ENCODE data around the gene TMEFF1.

DNA sequence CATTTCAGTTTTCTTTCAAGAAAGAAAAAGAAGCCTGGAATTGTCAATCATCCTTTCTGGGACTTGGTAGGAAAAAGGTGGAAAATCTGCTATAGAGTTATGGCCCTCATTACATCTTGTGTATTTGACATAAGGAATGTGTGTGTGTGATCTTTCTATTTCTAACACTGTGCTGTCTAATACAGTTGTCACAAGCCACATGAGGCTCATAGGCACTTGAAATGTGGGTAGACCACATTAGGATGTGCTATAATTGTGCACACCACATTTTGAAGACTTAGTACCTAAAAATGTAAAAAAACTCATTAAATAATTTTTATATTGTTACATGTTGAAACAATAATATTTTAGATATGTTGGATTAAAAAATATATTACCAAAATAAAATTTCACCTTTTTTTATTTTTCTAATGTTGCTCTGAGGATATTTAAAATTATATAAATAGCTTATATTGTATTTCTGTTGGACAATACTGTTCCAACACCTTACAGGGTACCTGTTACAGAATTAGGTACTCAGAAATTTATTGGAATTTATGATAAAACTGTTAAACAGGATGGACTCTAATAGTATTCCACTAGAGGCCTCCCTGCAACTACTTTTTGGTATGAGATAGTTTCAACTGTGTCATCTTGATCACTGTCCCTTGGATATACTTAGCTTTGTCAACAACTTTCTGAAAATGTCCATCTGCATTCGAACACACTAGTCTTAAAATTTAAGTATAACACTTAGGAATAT is 27.6 kb upstream of the TMEFF1 start:
- TF ChIP-seq, protein P1, sequence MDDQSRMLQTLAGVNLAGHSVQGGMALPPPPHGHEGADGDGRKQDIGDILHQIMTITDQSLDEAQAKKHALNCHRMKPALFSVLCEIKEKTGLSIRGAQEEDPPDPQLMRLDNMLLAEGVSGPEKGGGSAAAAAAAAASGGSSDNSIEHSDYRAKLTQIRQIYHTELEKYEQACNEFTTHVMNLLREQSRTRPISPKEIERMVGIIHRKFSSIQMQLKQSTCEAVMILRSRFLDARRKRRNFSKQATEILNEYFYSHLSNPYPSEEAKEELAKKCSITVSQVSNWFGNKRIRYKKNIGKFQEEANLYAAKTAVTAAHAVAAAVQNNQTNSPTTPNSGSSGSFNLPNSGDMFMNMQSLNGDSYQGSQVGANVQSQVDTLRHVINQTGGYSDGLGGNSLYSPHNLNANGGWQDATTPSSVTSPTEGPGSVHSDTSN (IDR thresholded peaks at IDR 0.05) = no peak
- TF ChIP-seq EP300 (IDR thresholded peaks at IDR 0.05) (no peak), CTCF (IDR thresholded peaks at IDR 0.05) (peak; percentile 16; the same call in 1 of the 3 replicates), POLR2A (IDR thresholded peaks at IDR 0.05; ENCODE audit: low read length) (no peak), ESRRA (IDR thresholded peaks at IDR 0.05; ENCODE audit: borderline replicate concordance, low read length) (no peak), CEBPB (IDR thresholded peaks at IDR 0.05) (no peak), SMC3 (IDR thresholded peaks at IDR 0.05) (no peak), ELK1 (IDR thresholded peaks at IDR 0.05; ENCODE audit: low read depth, low read length) (no peak), BCL3 (IDR thresholded peaks at IDR 0.05) (no peak), E2F6 (IDR thresholded peaks at IDR 0.05; ENCODE audit: borderline replicate concordance, low read depth) (no peak), RCOR1 (IDR thresholded peaks at IDR 0.05; ENCODE audit: low read depth, low read length) (no peak)
- TF ChIP-seq, protein P2, sequence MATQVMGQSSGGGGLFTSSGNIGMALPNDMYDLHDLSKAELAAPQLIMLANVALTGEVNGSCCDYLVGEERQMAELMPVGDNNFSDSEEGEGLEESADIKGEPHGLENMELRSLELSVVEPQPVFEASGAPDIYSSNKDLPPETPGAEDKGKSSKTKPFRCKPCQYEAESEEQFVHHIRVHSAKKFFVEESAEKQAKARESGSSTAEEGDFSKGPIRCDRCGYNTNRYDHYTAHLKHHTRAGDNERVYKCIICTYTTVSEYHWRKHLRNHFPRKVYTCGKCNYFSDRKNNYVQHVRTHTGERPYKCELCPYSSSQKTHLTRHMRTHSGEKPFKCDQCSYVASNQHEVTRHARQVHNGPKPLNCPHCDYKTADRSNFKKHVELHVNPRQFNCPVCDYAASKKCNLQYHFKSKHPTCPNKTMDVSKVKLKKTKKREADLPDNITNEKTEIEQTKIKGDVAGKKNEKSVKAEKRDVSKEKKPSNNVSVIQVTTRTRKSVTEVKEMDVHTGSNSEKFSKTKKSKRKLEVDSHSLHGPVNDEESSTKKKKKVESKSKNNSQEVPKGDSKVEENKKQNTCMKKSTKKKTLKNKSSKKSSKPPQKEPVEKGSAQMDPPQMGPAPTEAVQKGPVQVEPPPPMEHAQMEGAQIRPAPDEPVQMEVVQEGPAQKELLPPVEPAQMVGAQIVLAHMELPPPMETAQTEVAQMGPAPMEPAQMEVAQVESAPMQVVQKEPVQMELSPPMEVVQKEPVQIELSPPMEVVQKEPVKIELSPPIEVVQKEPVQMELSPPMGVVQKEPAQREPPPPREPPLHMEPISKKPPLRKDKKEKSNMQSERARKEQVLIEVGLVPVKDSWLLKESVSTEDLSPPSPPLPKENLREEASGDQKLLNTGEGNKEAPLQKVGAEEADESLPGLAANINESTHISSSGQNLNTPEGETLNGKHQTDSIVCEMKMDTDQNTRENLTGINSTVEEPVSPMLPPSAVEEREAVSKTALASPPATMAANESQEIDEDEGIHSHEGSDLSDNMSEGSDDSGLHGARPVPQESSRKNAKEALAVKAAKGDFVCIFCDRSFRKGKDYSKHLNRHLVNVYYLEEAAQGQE (IDR thresholded peaks at IDR 0.05) = no peak
